22Rv1 (cell line): ENCODE data around the gene KLHL33.

Experiments
- CTCF ChIP-seq: fragments of 450-650 bp; IDR thresholded peaks from 2 replicates; pipeline ENCODE4 v1.5.1; 2017; ENCODE audit warnings: mild to moderate bottlenecking
- ZFX ChIP-seq: fragments of 450-650 bp; IDR thresholded peaks from 2 replicates; pipeline ENCODE4 v1.6.1; 2017; ENCODE audit warnings: antibody characterized with exemption, borderline replicate concordance

- TF ChIP-seq CTCF (no peak), ZFX (no peak)
These were observed 393 bp upstream of the KLHL33 start for GRCh38 chr14:20436363-20436755.
